ENCODE measurements around the gene PRKCE. TPM values are rescaled to one million over a fixed set of nuclear protein-coding genes. Genes with fewer than 3 reads are reported as not detected.

PRKCE gene
- total RNA-seq, 1 donor from 2014 or later, result 19.4 TPM

DNA sequence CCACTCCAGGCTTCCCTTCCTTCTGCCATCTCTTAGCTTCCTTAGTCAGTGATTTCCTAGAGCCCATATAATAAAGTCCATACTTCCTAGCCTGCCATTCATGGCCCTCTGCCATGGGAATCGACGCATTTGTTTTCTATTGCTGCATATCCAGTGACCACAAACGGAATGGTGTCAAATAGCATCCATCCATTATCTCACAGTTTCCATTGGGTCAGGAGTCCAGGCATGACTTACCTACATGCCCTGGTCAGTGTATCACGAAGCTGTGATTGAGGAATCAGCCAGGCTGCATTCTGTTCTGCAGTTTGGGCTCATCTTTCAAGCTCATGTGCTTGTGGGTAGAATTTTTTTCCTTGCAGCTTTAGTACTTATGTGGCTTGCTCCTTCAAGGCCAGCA is 436.0 kb downstream of the PRKCE start:
- intact Hi-C loops (cut with micrococcal nuclease), result no loop called here

GRCh38 chr2:46091004-46091403 is 439.5 kb downstream of the PRKCE start:
- intact Hi-C loops (cut with micrococcal nuclease), result no loop called here

GRCh38 chr2:46091961-46092667 is 440.6 kb downstream of the PRKCE start:
- intact Hi-C loops (cut with micrococcal nuclease), result no loop called here

DNA sequence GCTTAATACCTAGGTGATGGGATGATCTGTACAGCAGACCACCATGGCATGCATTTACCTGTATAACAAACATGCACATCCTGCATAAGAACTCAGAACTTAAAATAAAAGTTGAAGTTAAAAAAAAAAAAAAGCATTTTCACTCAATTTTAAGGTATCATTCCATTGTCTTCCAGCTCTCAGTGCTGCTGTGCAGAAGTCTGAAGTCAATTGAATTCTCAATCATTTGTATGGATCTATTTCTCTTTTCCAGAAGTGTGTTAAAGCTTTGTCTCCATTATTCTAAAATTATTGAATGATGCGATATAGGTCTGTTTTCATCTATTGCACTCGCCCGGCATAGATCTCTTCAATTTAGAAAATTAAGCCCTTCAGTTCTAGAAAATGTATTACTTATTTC is 443.2 kb downstream of the PRKCE start:
- intact Hi-C loops (cut with micrococcal nuclease), result no loop called here

DNA sequence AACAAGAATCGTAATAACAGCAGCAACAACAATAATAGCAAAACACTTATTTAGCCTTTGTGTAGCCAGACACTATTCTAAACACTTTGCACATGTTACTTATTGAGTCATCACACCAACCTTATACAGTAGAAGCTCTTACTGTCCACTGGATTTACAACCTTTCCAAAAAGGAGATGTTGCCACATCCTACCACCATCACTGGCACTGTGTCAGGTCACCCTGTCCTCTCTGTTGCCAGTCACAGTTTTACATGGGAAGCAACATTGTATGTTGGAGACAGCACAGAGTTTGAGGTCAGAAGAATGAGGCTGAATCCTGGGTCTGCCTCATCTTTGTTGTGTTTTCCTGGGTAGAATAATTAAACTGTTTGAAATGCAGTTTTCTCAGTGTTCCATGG is 444.4 kb downstream of the PRKCE start:
- intact Hi-C loops (cut with micrococcal nuclease), result no loop called here

DNA sequence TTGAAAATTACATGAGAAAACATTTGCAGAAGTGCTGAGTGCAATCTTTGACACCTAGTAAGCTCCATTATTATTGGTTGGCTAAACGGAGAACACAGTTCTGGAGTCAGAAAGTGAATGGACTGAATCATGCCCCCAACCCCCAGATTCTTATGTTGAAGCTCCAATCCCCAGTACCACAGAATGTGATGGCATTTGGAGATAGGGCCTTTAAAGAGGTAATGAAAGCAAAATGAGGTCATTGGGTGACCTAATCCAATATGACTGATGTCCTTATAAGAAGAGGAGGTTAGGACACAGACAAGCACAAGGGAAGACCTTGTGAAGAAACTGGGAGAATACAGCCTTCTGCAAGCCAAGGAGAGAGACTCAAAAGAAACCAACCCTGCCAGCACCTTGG is 444.8 kb downstream of the PRKCE start:
- intact Hi-C loops (cut with micrococcal nuclease), result no loop called here

- intact Hi-C loops (cut with micrococcal nuclease), result no loop called here
Observed at GRCh38 chr2:46097714-46098480, 446.4 kb downstream of the PRKCE start.

- intact Hi-C loops (cut with micrococcal nuclease), result no loop called here
Observed at GRCh38 chr2:46098621-46099062, 447.2 kb downstream of the PRKCE start.

DNA sequence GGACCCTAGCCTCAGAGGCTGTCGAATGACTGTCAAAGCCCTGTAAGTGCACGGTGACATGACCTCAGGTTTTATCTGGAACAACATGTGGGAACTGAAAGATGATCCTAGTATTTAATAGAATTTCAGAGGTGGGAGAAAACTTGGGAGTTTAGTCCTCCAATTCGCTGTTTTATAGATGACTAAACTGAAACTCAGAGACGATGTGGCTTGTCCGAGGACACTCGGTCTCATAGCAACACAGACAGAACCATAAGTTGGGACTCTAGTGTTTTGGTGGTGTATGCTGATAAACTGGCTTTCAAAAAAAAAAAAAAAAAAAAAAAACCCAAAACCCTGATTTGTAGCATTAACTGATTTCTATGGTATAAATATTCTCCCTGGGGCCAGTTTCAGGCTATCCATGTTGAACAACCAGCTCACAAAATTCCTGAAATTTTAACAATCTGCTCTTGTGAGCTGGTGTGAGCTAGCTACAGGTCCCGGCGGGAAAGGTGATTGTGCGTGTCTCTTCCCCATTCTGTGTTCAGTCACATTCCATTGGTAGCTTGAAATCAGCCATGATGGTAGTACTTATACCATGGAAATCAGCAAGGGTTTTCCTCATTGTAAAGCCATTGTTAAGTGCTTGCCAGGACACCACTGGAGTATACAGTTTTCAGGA is 450.2 kb downstream of the PRKCE start:
- intact Hi-C loops (cut with micrococcal nuclease), result no loop called here

GRCh38 chr2:46106690-46107089 is 455.2 kb downstream of the PRKCE start:
- intact Hi-C loops (cut with micrococcal nuclease), result no loop called here

- intact Hi-C loops (cut with micrococcal nuclease), result no loop called here
Observed at GRCh38 chr2:46114996-46115395, 463.5 kb downstream of the PRKCE start.

GRCh38 chr2:46116150-46116549 is 464.7 kb downstream of the PRKCE start:
- intact Hi-C loops (cut with micrococcal nuclease), result no loop called here

DNA sequence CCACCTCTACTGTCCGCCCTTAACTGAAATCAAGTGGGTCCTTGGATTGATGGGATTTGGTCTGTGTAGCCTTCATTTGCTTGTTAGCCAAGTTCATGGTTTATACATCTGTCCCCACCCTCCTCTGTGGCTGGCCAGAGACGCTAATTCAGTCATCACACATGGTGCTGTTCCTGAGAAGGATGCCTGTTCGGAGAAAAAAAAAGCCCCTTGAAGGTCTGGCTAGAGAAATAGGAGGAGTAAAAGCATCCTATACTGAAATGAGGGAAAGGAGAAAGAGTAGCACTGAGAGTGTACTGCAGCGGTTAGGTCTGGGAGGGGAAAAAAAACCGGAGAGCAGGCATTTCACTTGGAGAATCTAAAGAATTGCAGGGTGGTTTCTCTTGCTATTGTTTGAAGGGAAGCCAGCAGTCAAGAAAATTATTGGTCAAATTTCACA is 465.1 kb downstream of the PRKCE start:
- intact Hi-C loops (cut with micrococcal nuclease), result no loop called here

DNA sequence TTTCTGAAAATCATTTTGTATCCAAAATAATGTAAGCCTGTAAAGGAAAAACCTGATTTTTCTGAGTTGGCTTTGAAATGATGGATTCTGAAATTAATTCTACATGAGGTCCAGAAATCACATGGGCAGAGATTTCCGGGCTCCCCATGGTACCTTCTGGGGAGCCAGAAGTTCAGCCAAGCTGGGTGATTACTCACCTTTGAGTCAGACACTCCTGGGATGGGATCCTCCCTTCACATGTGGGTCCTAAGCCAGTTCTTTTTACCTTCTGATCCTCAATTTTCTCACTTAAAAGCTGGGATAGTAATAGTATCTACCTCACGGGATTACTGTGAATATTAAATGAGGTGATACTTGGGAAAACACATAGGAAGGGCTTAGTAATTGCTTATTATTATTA is 465.9 kb downstream of the PRKCE start:
- intact Hi-C loops (cut with micrococcal nuclease), result no loop called here

DNA sequence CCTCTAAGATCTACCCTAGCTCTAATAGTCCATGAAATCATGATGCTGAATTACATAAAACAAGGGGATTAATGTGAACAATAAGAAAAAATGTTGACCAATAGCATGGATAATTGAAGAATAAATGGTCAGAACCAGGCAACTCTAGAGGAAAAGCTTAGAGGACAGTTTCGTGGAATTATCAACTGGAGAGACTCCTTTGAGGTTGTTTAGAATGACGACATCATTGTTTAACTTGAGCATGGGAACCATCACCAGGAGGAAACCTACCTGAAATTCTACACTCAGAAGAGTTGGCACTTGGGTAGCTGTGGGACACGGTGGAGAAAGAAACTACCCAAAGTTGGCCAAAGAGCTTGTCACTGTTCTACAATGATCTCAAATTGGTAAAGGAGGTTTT is 466.5 kb downstream of the PRKCE start:
- intact Hi-C loops (cut with micrococcal nuclease), result no loop called here

DNA sequence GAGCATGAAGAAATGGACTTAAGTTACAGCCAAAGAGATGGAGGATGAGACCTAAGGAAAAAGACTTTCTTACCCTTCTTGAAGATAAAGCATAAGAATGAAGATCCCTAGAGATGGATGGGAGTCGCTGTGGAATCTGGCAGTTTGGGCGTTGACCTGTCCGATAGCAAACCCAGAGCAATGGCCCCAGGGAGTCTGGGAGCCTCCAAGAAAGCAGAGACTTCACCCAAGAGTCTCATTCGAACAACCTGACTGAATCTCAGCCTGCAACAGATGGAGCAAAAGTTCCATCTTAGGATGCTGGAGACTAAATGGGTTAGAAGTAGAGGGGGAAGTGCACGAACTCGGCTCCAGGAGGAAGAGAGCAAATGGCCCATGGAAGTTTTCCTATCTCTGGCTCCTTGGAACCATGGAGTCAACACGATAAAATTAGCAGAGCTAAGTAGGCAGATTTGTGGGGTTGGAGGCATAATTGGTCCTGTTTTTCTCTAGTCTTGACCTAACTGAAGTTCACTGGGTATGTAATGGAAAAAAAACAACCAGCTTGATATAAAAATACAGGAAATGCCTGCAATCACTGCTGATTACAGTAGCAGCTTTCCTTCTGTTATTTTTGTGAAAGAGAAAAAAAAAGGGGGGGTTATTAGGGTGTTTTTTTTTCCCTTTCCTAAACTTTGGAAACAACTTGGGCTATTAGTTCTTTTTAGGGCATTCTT is 467.3 kb downstream of the PRKCE start:
- intact Hi-C loops (cut with micrococcal nuclease), result no loop called here

DNA sequence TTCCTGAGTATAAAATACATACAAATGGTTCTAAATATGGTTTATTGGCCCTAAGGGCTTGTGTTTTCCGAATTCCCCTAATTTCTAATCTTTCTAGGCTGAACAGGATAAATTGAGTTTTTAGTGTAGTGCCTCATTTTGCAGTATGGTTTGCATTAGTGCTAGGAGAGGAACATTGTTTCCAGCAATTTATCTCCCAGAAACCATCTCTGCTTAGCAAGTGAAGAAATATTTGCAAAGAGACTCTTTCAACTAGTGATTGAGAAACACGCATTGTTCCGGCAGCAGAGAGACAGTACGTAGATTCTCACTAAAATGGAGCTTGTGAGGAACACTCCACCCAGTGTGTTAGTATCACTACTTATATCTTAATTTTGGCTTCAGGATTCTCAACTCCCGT is 468.0 kb downstream of the PRKCE start:
- intact Hi-C loops (cut with micrococcal nuclease), result no loop called here

GRCh38 chr2:46120792-46121555 is 469.5 kb downstream of the PRKCE start:
- intact Hi-C loops (cut with micrococcal nuclease), result no loop called here

DNA sequence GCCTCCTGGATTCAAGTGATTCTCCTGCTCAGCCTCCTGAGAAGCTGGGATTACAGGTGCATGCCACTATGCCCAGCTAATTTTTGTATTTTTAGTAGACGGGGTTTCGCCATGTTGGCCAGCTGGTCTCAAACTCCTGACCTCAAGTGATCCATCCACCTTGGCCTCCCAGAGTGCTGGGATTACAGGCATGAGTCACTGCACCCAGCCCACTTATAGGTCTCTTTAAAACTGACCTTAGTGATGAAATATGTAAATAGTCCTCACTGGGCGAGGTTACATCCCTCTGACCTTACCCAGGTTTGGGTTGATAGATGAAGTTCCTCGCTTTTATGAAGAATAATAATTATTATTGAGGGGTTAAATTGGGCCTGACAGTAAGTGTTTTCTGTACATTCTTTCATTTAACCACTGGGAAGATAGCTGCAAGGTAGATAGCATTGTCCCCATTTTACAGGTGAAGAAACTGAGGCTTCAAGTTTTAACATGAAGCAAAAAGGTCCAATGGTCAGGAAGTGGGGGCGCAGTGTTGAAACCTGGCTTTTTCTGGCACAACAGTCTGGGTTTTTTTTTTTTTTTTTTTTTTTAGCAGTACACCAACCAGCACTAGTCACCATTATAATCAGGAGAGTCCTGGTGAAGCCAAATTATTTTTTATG is 471.0 kb downstream of the PRKCE start:
- intact Hi-C loops (cut with micrococcal nuclease), result no loop called here

DNA sequence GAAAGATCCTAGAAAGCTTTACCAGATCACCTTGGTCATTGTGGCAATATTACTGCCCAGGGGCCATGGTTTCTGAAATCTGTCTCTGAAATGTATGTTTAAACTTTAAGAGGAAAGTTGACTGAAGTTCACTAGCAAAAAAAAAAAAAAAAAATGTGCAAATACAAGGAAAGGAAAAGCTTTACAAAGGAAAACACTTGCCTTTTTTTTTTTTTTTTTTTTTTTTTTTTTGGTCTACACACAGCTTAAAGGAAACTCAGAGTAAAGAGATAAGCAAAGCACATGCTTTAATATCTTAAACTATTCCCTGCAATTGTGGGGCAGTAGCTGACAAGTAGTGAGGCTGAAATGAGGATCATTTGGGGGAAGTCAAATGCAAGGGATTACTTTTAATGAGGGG is 471.5 kb downstream of the PRKCE start:
- intact Hi-C loops (cut with micrococcal nuclease), result no loop called here

Data from T-helper 2 cell treated with Interferon-gamma antibody and Interleukin-4, amounts not matched to agents 100 ng/mL and 5 ng/mL, for 36 hours (primary cell).